IMR-90 (cell line): ENCODE data around the gene TESK2. TPM values are rescaled to one million over a fixed set of nuclear protein-coding genes. Genes with fewer than 3 reads are reported as not detected.

Experiments
- ATAC-seq: fragments of 200-7000 bp; cut with Tn5 transposase; 2 replicates; pipeline ENCODE4 v1.9.1; 2020; ENCODE audit warnings: low read depth, mild to moderate bottlenecking, moderate library complexity
- BruUV-seq: library from RNA; stranded (reverse); fragments of 400-500 nt; replicated peaks from 2 replicates; lab custom pipeline; 2021; lab: Mats Ljungman, UMichigan
- CTCF ChIA-PET: fragments of 300-600 bp; formaldehyde crosslinking; extraction: SDS; loops from one replicate; lab custom pipeline; 2021; ENCODE audit warnings: antibody characterized with exemption; lab: Yijun Ruan, JAX
- POLR2A ChIA-PET: fragments of 300-600 bp; sonication (Branson Sonifier 250); formaldehyde crosslinking; loops from one replicate; lab custom pipeline; 2022; ENCODE audit warnings: antibody characterized with exemption; ENCODE audit not compliant: unreplicated experiment; lab: Charles Lee
- DNase-seq: peaks from one replicate; pipeline ENCODE4 v3.0.0; 2013
- H2AFZ ChIP-seq: replicated peaks from 2 replicates; pipeline ENCODE3; 2013; ENCODE audit warnings: low read length, mild to moderate bottlenecking; ENCODE audit not compliant: poor library complexity
- H2AK5ac ChIP-seq: 2 replicates; pipeline ENCODE4 v1.6.1; 2013; ENCODE audit warnings: low read depth, low read length, inconsistent platforms
- H2AK9ac ChIP-seq: replicated peaks from 2 replicates; pipeline ENCODE3; 2013; ENCODE audit warnings: mild to moderate bottlenecking, low read depth, low read length, moderate library complexity; ENCODE audit not compliant: poor library complexity
- H2BK120ac ChIP-seq: 2 replicates; pipeline ENCODE4 v1.6.1; 2013; ENCODE audit warnings: low read depth, low read length, inconsistent platforms
- H2BK15ac ChIP-seq: 3 replicates; pipeline ENCODE4 v1.6.1; 2013; ENCODE audit warnings: low read depth, low read length, inconsistent platforms
- H2BK20ac ChIP-seq: 2 replicates; pipeline ENCODE4 v1.6.1; 2013; ENCODE audit warnings: low read depth, mild to moderate bottlenecking, inconsistent platforms, low read length, moderate library complexity
- H2BK5ac ChIP-seq: 2 replicates; pipeline ENCODE4 v1.6.1; 2013; ENCODE audit warnings: mild to moderate bottlenecking, low read depth, low read length, inconsistent platforms; ENCODE audit not compliant: poor library complexity, severe bottlenecking
- H3K14ac ChIP-seq: replicated peaks from 2 replicates; pipeline ENCODE4 v1.6.1; 2013; ENCODE audit warnings: low read depth, low read length, inconsistent platforms
- H3K18ac ChIP-seq: 2 replicates; pipeline ENCODE4 v1.6.1; 2013; ENCODE audit warnings: low read depth, low read length, control low read depth
- H3K23ac ChIP-seq: 2 replicates; pipeline ENCODE4 v1.6.1; 2013; ENCODE audit warnings: low read depth, low read length, inconsistent platforms
- H3K27ac ChIP-seq: 2 replicates; pipeline ENCODE4 v1.5.1; 2013; ENCODE audit warnings: mild to moderate bottlenecking, control low read depth, low read length; ENCODE audit not compliant: insufficient read depth
- H3K27me3 ChIP-seq: 2 replicates; pipeline ENCODE4 v1.6.1; 2013; ENCODE audit warnings: low read length; ENCODE audit not compliant: control insufficient read depth, insufficient read depth
- H3K36me3 ChIP-seq: 2 replicates; pipeline ENCODE4 v1.6.1; 2013; ENCODE audit warnings: low read length, mixed read lengths; ENCODE audit not compliant: control insufficient read depth, insufficient read depth
- H3K4ac ChIP-seq: 2 replicates; pipeline ENCODE4 v1.6.1; 2013; ENCODE audit warnings: low read depth, low read length, inconsistent platforms
- H3K4me1 ChIP-seq: 2 replicates; pipeline ENCODE4 v1.6.1; 2013; ENCODE audit warnings: low read length, mixed read lengths; ENCODE audit not compliant: control insufficient read depth, insufficient read depth
- H3K4me2 ChIP-seq: 2 replicates; pipeline ENCODE4 v1.6.1; 2013; ENCODE audit warnings: low read depth, mild to moderate bottlenecking, control low read depth, low read length, moderate library complexity
- H3K4me3 ChIP-seq: 2 replicates; pipeline ENCODE4 v1.5.1; 2013; ENCODE audit warnings: low read depth, mild to moderate bottlenecking, control low read depth, low read length, moderate library complexity; ENCODE audit not compliant: insufficient read depth
- H3K56ac ChIP-seq: 2 replicates; pipeline ENCODE4 v1.6.1; 2013; ENCODE audit warnings: low read length, inconsistent platforms; ENCODE audit not compliant: insufficient read depth; ENCODE audit errors: extremely low read depth
- H3K79me1 ChIP-seq, 2 experiments: 2 replicates each; pipeline ENCODE4 v1.6.1; 2013; ENCODE audit warnings: low read length in 2 of 2, inconsistent platforms in 1 of 2, low read depth in 1 of 2
- H3K9ac ChIP-seq: 2 replicates; pipeline ENCODE4 v1.6.1; 2013; ENCODE audit warnings: low read depth, low read length, control low read depth
- H3K9me1 ChIP-seq: 2 replicates; pipeline ENCODE4 v1.6.1; 2013; ENCODE audit warnings: low read length, inconsistent platforms; ENCODE audit not compliant: insufficient read depth
- H3K9me3 ChIP-seq: 2 replicates; pipeline ENCODE4 v1.6.1; 2013; ENCODE audit warnings: low read length; ENCODE audit not compliant: control insufficient read depth, insufficient read depth
- H4K20me1 ChIP-seq: 2 replicates; pipeline ENCODE4 v1.6.1; 2013; ENCODE audit warnings: low read length, inconsistent platforms; ENCODE audit not compliant: insufficient read depth
- H4K5ac ChIP-seq: 2 replicates; pipeline ENCODE4 v1.6.1; 2013; ENCODE audit warnings: mild to moderate bottlenecking, low read depth, low read length, control low read depth
- H4K8ac ChIP-seq, 2 experiments: 2 replicates each; pipeline ENCODE4 v1.6.1; 2013; ENCODE audit warnings: low read depth in 2 of 2, low read length in 2 of 2, control low read depth in 1 of 2, inconsistent platforms in 1 of 2
- H4K91ac ChIP-seq: 2 replicates; pipeline ENCODE4 v1.6.1; 2013; ENCODE audit warnings: low read depth, low read length, inconsistent platforms; ENCODE audit not compliant: insufficient read depth
- BHLHE40 ChIP-seq: fragments of 150-350 bp; IDR thresholded peaks from 2 replicates; pipeline ENCODE4 v1.6.1; 2016; ENCODE audit warnings: mild to moderate bottlenecking, low read depth, low read length
- CEBPB ChIP-seq: IDR thresholded peaks from 2 replicates; pipeline ENCODE4 v1.6.1; 2012; ENCODE audit warnings: low read depth, low read length, improper control_type of control experiment
- CHD1 ChIP-seq: IDR thresholded peaks from 2 replicates; pipeline ENCODE4 v1.6.1; 2012; ENCODE audit warnings: low read depth, low read length, improper control_type of control experiment
- CTCF ChIP-seq: conservative IDR thresholded peaks from 2 replicates; pipeline ENCODE4 v1.5.1; 2012; ENCODE audit warnings: mild to moderate bottlenecking, low read depth, low read length, improper control_type of control experiment
- FOS ChIP-seq: fragments of 150-350 bp; IDR thresholded peaks from 2 replicates; pipeline ENCODE4 v1.6.1; 2016; ENCODE audit warnings: low read depth, low read length
- MXI1 ChIP-seq: IDR thresholded peaks from 2 replicates; pipeline ENCODE4 v1.6.1; 2012; ENCODE audit warnings: low read depth, mild to moderate bottlenecking, low read length, moderate library complexity, borderline replicate concordance
- POLR2A ChIP-seq: IDR thresholded peaks from 2 replicates; pipeline ENCODE4 v1.6.1; 2012; ENCODE audit warnings: mild to moderate bottlenecking, low read depth, low read length
- RCOR1 ChIP-seq: IDR thresholded peaks from 2 replicates; pipeline ENCODE4 v1.6.1; 2012; ENCODE audit warnings: mild to moderate bottlenecking, low read length, improper control_type of control experiment; ENCODE audit not compliant: insufficient replicate concordance
- RFX5 ChIP-seq: IDR thresholded peaks from 2 replicates; pipeline ENCODE4 v1.8.0; 2012; ENCODE audit warnings: low read depth, mild to moderate bottlenecking, low read length, moderate library complexity
- SMC3 ChIP-seq: fragments of 150-350 bp; IDR thresholded peaks from 2 replicates; pipeline ENCODE4 v1.6.1; 2016; ENCODE audit warnings: low read depth, mild to moderate bottlenecking, antibody characterized with exemption, low read length, moderate library complexity
- WGBS, 2 experiments: methylation state at CpG; one replicate each; pipeline versions ENCODE4 v1.1.5 to v1.1.7; 2013; ENCODE audit warnings: missing lambda C conversion rate in 2 of 2; ENCODE audit not compliant: insufficient read length in 1 of 2; ENCODE audit errors: extremely low coverage in 2 of 2; 5-methylcytosine and 5-hydroxymethylcytosine counted together
- dilution Hi-C: fragments of 300-500 bp; cut with HindIII; formaldehyde crosslinking; loops from one replicate; pipeline ENCODE4 v1.14.3; 2018; ENCODE audit warnings: low sequenced_read_pairs; ENCODE audit not compliant: unreplicated experiment
- in situ Hi-C: fragments of 300-500 bp; cut with MboI; formaldehyde crosslinking; loops from 3 replicates; pipeline ENCODE4 v1.14.3; 2019; ENCODE audit warnings: low sequenced_read_pairs, inconsistent platforms, mixed read lengths
- intact Hi-C: fragments of 100-400 bp; cut with micrococcal nuclease; formaldehyde crosslinking; loops from 2 replicates; pipeline ENCODE4 v1.10.0; 2022
- polyA plus RNA-seq, 3 experiments: library from polyadenylated mRNA; depleted of rRNA; stranded (reverse); fragments of >200 nt; gene quantifications; 2 replicates each; pipeline ENCODE4 v1.2.3, GENCODE V29; 2012; ENCODE audit warnings: low replicate concordance in 1 of 3
- total RNA-seq: library from RNA; depleted of rRNA; stranded (reverse); fragments of >200 nt; gene quantifications from 2 replicates; pipeline ENCODE4 v1.2.3, GENCODE V29; 2012
- TF ChIP-seq, protein P1 (sequence below): fragments of 150-350 bp; IDR thresholded peaks from 2 replicates; pipeline ENCODE4 v1.6.1; 2017; ENCODE audit warnings: mild to moderate bottlenecking, antibody characterized with exemption, low read length, low read depth

The TESK2 gene
- total and polyA plus RNA-seq, 2 of the 4 experiments (the other 2 are of a cell fraction) = 0.90 to 1.3 TPM

DNA sequence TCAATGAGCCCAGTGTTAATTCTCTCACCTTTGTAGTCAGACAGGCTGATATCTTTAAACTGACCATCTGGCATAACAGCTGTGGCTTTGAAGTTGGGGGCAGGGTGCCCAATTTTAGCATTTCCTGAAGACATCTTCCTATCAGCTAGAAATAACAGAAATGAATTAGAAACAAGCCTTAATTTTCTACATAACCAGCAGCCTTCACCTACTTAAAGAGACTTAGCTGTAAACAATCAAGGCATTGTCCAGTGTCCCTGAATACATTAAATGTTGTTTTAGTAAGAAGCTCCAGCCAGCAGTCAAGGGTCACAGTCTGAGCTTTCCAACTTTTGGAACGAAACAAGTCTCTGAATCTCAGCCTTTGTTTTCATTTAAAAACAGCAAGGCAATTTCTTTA is 27.9 kb upstream of the TESK2 start:
- Histone ChIP-seq H3K23ac (0 out of 2 replicates have a peak overlapping the region, but pooled peaks have one; percentile 81), H3K4ac (no peak overlapping the region), H3K9me3 (no peaks in the 10 kb centered on the region), H2BK5ac (no peak overlapping the region), H3K79me1 (peaks cover 11 to 49% of the 10 kb centered on the region in 2 experiments), H2BK15ac (no peak overlapping the region), H3K27me3 (no peaks in the 10 kb centered on the region), H4K8ac (no peak overlapping the region), H3K27ac (no peak overlapping the region), H2AK5ac (no peak overlapping the region), H2AK9ac (no peak overlapping the region), H3K9me1 (0 out of 2 replicates have a peak, but pooled peaks cover 8% of the 10 kb centered on the region), H3K9ac (no peak overlapping the region), H4K5ac (no peak overlapping the region), H3K36me3 (peaks cover 33% of the 10 kb centered on the region), H4K20me1 (peaks cover 62% of the 10 kb centered on the region), H2BK20ac (no peak overlapping the region), H2BK120ac (no peak overlapping the region), H3K18ac (no peak overlapping the region), H2AFZ (no peak overlapping the region), H3K4me2 (peak overlapping the region; percentile 91), H3K4me1 (peaks cover 20% of the 10 kb centered on the region), H4K91ac (no peak overlapping the region), H3K56ac (no peak overlapping the region), H3K4me3 (no peak overlapping the region), H3K14ac (no peak overlapping the region)
- intact Hi-C loops = no loop called here
- ChIA-PET CTCF (interaction anchor here (0.9 kb wide), 1 partner anchor 11 kb away, joined by 3 read pairs; no protein-coding TSS in a partner anchor), POLR2A (interaction anchor here (0.5 to 0.6 kb wide), 2 partner anchors 126 to 378 kb away, joined by 3 read pairs; no protein-coding TSS in a partner anchor)
- no CpG with 5 or more reads among the region's 1 CpG for WGBS, 2 experiments
- DNase-seq = no peak
- TSS peak; percentile 7 for BruUV-seq
- TF ChIP-seq BHLHE40 (no peak), RFX5 (no peak), FOS (no peak), RCOR1 (no peak), MXI1 (no peak), CHD1 (no peak), SMC3 (no peak), CTCF (no peak), POLR2A (no peak), CEBPB (no peak)
- TF ChIP-seq, protein P1, sequence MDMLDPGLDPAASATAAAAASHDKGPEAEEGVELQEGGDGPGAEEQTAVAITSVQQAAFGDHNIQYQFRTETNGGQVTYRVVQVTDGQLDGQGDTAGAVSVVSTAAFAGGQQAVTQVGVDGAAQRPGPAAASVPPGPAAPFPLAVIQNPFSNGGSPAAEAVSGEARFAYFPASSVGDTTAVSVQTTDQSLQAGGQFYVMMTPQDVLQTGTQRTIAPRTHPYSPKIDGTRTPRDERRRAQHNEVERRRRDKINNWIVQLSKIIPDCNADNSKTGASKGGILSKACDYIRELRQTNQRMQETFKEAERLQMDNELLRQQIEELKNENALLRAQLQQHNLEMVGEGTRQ = no peak
- in situ Hi-C loops = loop anchor here (5.0 kb wide), 1 partner anchor 48 kb away; no protein-coding TSS in a partner anchor
- no peak for ATAC-seq
- dilution Hi-C loops = no loop called here
